Activated T-helper 1 cell treated with anti-CD3 and anti-CD28 coated beads, Interleukin-12 subunit alpha, Interleukin-12 subunit beta, Interleukin-2, Interleukin-4 antibody, amounts not matched to agents 30 ng/mL and 10 ng/mL and 1 ng/mL, durations not matched to agents 14 hours and 24 hours and 36 hours (primary cell): ENCODE results near the gene KRABD2. TPM values are rescaled to one million over a fixed set of nuclear protein-coding genes. Genes with fewer than 3 reads are reported as not detected.

Experiments used
- total RNA-seq: library from RNA; stranded (reverse); gene quantifications from 2 replicates; pipeline ENCODE4 v1.2.3, GENCODE V29; 2022

KRABD2 gene

Other genes starting within 250 kb of the KRABD2 start
- gene PER1, start 224.3 kb downstream of the KRABD2 start, total RNA-seq, result 36.9 and 37.4 TPM in 2 replicates
- gene VAMP2, start 213.8 kb downstream of the KRABD2 start, total RNA-seq, result 54.7 and 55.9 TPM in 2 replicates
- gene TMEM107, start 200.3 kb downstream of the KRABD2 start, total RNA-seq, result 19.3 and 20.8 TPM in 2 replicates
- 6.3 and 6.7 TPM in 2 replicates for gene BORCS6, start 186.5 kb downstream of the KRABD2 start, total RNA-seq
- 82.2 and 88.7 TPM in 2 replicates for gene AURKB, start 166.1 kb downstream of the KRABD2 start, total RNA-seq
- gene CTC1, start 128.6 kb downstream of the KRABD2 start, total RNA-seq, result 68.5 and 76.3 TPM in 2 replicates
- 189 and 204 TPM in 2 replicates for gene PFAS, start 127.4 kb downstream of the KRABD2 start, total RNA-seq
- 52.9 and 57.9 TPM in 2 replicates for gene RANGRF, start 88.0 kb downstream of the KRABD2 start, total RNA-seq
- gene SLC25A35, start 81.3 kb downstream of the KRABD2 start, total RNA-seq, result 5.3 and 5.5 TPM in 2 replicates
- gene ARHGEF15, start 66.5 kb downstream of the KRABD2 start, total RNA-seq, result not detected in 2 replicates
- gene ODF4, start 36.9 kb downstream of the KRABD2 start, total RNA-seq, result not detected in 2 replicates
- gene RPL26, start 6.5 kb upstream of the KRABD2 start, total RNA-seq, result 2,163 and 2,185 TPM in 2 replicates
- gene RNF222, start 21.1 kb upstream of the KRABD2 start, total RNA-seq, result not detected in 2 replicates
- 72.4 and 75.4 TPM in 2 replicates for gene NDEL1, start 59.2 kb upstream of the KRABD2 start, total RNA-seq